HG02973 (cell line): ENCODE data around the gene STARD10.

Source experiments
- ATAC-seq: cut with Tn5 transposase; IDR thresholded peaks from one replicate; pipeline ENCODE4 v1.9.1; 2021; ENCODE audit warnings: moderate library complexity; ENCODE audit not compliant: unreplicated experiment

Gene STARD10

GRCh38 chr11:72712168-72712751 is 81.6 kb downstream of the STARD10 start:
- ATAC-seq: no peak

- ATAC-seq: no peak
Measured at GRCh38 chr11:72711141-72711540, 82.7 kb downstream of the STARD10 start.

GRCh38 chr11:72710278-72710677 is 83.6 kb downstream of the STARD10 start:
- no peak for ATAC-seq

- ATAC-seq: no peak
Measured at GRCh38 chr11:72709478-72710238, 84.2 kb downstream of the STARD10 start.

GRCh38 chr11:72707032-72707431 is 86.8 kb downstream of the STARD10 start:
- no peak for ATAC-seq

- no peak for ATAC-seq
Measured at GRCh38 chr11:72706579-72706978, 87.3 kb downstream of the STARD10 start.

- no peak for ATAC-seq
Measured at GRCh38 chr11:72705442-72706365, 88.1 kb downstream of the STARD10 start.

- ATAC-seq: no peak
Measured at GRCh38 chr11:72704783-72705265, 89.0 kb downstream of the STARD10 start.
